Rectal smooth muscle tissue (tissue), 1 donor: ENCODE measurements around the gene ZNF175.
"Not testable (repeated sequence)": the region's sequence is repeated elsewhere in the genome, so short reads cannot be mapped to it uniquely, and the experiment has no call there.

Source experiments
- H3K27ac ChIP-seq: one replicate; pipeline ENCODE4 v1.7.0; 2013; ENCODE audit warnings: low read depth, low read length, inconsistent platforms
- H3K27me3 ChIP-seq: one replicate; pipeline ENCODE4 v1.7.0; 2013; ENCODE audit warnings: low read length; ENCODE audit not compliant: control insufficient read depth, insufficient read depth
- H3K36me3 ChIP-seq: one replicate; pipeline ENCODE4 v1.7.0; 2013; ENCODE audit warnings: low read length; ENCODE audit not compliant: control insufficient read depth, insufficient read depth
- H3K4me1 ChIP-seq: one replicate; pipeline ENCODE4 v1.7.0; 2013; ENCODE audit warnings: low read length; ENCODE audit not compliant: control insufficient read depth, insufficient read depth
- H3K4me3 ChIP-seq: one replicate; pipeline ENCODE4 v1.7.0; 2013; ENCODE audit warnings: low read length
- H3K9ac ChIP-seq: one replicate; pipeline ENCODE4 v1.7.0; 2013; ENCODE audit warnings: low read length

The ZNF175 gene

GRCh38 chr19:51628153-51628939 is 57.3 kb downstream of the ZNF175 start:
- Histone ChIP-seq H3K36me3 (no peaks in the 10 kb centered on the region), H3K9ac (no peak overlapping the region), H3K27me3 (peaks cover 3% of the 10 kb centered on the region), H3K4me3 (no peak overlapping the region), H3K27ac (no peak overlapping the region), H3K4me1 (no peaks in the 10 kb centered on the region)

- not testable (repeated sequence) for H3K27ac ChIP-seq, H3K27me3 ChIP-seq, H3K4me3 ChIP-seq, H3K4me1 ChIP-seq, H3K36me3 ChIP-seq, H3K9ac ChIP-seq
Observed at GRCh38 chr19:51630315-51630714, 59.2 kb downstream of the ZNF175 start, which contains the start of gene SIGLEC5. TSS of gene SIGLEC5 (minus strand) at chr19:51630401. CDS start at chr19:51630335, 66 bp downstream.

- no peak overlapping the region for H3K9ac ChIP-seq
- peaks cover 3% of the 10 kb centered on the region for H3K27me3 ChIP-seq
- H3K27ac ChIP-seq: no peak overlapping the region
- H3K4me1 ChIP-seq: no peaks in the 10 kb centered on the region
- no peaks in the 10 kb centered on the region for H3K36me3 ChIP-seq
- H3K4me3 ChIP-seq: no peak overlapping the region
Observed at GRCh38 chr19:51632126-51632525, 61.0 kb downstream of the ZNF175 start.

- Histone ChIP-seq H3K4me1 (no peaks in the 10 kb centered on the region), H3K27ac (no peak overlapping the region), H3K9ac (no peak overlapping the region), H3K27me3 (no peaks in the 10 kb centered on the region), H3K4me3 (no peak overlapping the region), H3K36me3 (no peaks in the 10 kb centered on the region)
Observed at GRCh38 chr19:51637362-51637978, 66.4 kb downstream of the ZNF175 start.

- Histone ChIP-seq H3K4me3 (no peak overlapping the region), H3K27me3 (no peaks in the 10 kb centered on the region), H3K9ac (no peak overlapping the region), H3K36me3 (no peaks in the 10 kb centered on the region), H3K4me1 (no peaks in the 10 kb centered on the region), H3K27ac (no peak overlapping the region)
Observed at GRCh38 chr19:51639916-51640315, 68.8 kb downstream of the ZNF175 start.

GRCh38 chr19:51640386-51640785 is 69.3 kb downstream of the ZNF175 start:
- no peak overlapping the region for H3K4me3 ChIP-seq
- no peak overlapping the region for H3K27ac ChIP-seq
- no peaks in the 10 kb centered on the region for H3K27me3 ChIP-seq
- H3K9ac ChIP-seq: no peak overlapping the region
- no peaks in the 10 kb centered on the region for H3K4me1 ChIP-seq
- H3K36me3 ChIP-seq: no peaks in the 10 kb centered on the region

GRCh38 chr19:51641648-51642047 is 70.6 kb downstream of the ZNF175 start:
- H3K4me3 ChIP-seq: no peak overlapping the region

More at GRCh38 chr19:51641648-51642047, 70.6 kb downstream of the ZNF175 start:
- H3K27ac ChIP-seq: no peak overlapping the region
- H3K36me3 ChIP-seq: no peaks in the 10 kb centered on the region
- no peaks in the 10 kb centered on the region for H3K4me1 ChIP-seq
- no peaks in the 10 kb centered on the region for H3K27me3 ChIP-seq
- no peak overlapping the region for H3K9ac ChIP-seq
